Astrocyte of the hippocampus (primary cell): ENCODE results near the gene KLF3.
A peak's percentile ranks its signal among the peaks of the same experiment; 100 is the strongest.

Source experiments
- DNase-seq: peaks from one replicate; pipeline ENCODE4 v3.0.0; 2011; ENCODE audit warnings: low read depth, low spot score

Gene KLF3

GRCh38 chr4:38673130-38673978, 9.4 kb downstream of the KLF3 start:
- no peak for DNase-seq

GRCh38 chr4:38674258-38675144, 10.5 kb downstream of the KLF3 start:
- DNase-seq, result no peak

DNA sequence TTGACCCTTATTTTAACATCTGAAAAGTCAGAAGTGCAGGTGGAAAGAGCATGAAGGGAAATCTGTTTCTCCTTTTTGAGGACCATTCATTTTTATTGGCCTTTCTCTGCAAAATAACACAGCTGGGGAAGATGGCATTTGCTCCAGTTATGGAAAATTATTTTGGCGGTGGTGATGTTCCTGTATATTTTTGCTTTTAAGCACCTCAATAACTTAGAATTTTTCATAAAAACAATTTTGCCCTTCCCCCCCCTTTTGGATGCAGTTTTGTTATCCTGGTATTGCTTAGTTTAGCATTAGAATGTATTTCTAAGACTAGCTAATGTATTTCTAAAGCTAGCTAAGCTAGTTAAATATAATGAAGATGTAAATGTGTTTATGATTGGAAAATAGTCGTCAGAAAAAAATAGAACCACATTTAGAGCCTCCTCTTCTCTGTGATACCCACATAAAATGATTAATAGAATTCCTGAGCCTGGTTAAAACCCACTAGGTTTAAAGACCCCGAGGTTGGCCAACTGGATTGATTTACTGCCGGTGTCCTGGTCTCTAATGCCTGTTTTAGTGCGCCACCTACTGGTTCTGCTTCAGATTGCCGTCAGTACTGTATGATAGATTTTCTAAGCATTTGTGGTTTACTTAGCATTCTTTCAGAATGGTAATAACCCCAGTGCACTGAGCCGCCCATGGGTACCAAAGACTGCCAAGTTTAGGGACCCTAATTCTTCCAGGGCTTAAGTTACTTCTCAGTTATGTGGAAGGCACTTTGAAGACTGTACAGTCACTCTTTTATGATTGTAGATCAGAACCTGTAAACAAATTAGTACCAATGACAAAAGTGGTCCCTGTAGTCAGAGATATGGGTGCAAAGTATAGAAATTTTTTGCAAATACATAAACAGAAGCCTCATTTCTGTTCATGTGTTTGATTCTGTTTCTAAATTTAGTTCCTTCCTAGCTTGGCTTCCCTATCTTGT, 11.4 kb downstream of the KLF3 start:
- DNase-seq, result peak; percentile 95

DNA sequence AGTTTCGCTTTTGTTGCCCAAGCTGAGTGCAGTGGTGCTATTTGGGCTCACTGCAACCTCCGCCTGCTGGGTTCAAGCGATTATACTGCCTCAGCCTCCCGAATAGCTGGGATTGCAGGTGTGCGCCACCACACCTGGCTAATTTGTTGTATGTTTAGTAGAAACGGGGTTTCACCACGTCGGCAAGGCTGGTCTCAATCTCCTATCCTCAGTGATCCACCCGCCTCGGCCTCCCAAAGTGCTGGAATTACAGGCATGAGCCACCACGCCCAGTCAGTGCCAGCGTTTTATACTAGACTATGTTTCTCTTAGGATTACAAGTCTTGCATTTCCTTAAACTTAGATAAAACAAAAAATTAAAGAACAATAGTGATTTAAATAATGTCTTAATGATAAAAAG, 13.0 kb downstream of the KLF3 start:
- no peak for DNase-seq

- no peak for DNase-seq
Measured at GRCh38 chr4:38677441-38677840, 13.4 kb downstream of the KLF3 start.

GRCh38 chr4:38678078-38678477, 14.1 kb downstream of the KLF3 start:
- DNase-seq, result peak; percentile 88

DNA sequence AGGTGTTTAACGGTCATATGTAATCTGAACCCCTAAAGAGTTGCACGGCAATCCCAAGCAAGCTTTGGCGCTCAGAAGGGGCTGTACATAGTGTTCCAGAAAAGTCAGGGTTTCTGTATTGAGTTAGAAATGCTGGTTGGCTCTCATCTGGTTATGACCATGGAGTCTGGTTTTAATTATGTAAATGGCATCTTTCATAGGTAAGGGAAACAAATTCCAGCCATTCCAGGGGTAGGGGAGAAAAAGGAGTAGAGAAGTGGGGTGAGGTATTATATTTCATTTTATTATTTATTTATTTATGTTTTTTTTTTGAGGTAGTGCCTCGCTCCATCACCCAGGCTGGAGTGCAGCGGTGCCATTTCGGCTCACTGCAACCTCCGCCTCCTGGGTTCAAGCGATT, 15.9 kb downstream of the KLF3 start:
- no peak for DNase-seq

GRCh38 chr4:38681281-38681991, 17.4 kb downstream of the KLF3 start:
- peak; percentile 70 for DNase-seq

- DNase-seq, result no peak
Measured at GRCh38 chr4:38682336-38682735, 18.3 kb downstream of the KLF3 start.

- no peak for DNase-seq
Measured at GRCh38 chr4:38683276-38683675, 19.3 kb downstream of the KLF3 start.

DNA sequence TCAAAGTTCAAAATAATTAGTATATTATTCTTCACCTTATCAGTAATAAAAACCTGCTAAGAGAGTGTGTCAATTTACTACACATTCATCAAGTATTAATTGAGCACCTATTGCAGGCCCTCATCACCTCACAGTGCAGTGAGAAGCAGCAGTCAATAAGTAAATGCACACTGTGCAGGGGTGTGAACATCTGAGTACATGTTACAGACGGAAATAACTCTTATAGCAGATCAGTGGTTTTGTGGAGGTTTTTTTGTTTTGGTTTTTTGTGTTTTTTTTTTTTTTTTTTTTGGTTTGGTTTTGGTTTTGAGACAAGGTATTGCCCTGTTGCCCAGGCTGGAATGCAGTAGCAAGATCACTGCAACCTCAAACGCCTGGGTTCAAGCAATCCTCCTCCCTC, 20.3 kb downstream of the KLF3 start:
- DNase-seq, result no peak

GRCh38 chr4:38684951-38685844, 21.2 kb downstream of the KLF3 start:
- no peak for DNase-seq

- no peak for DNase-seq
Measured at GRCh38 chr4:38686682-38687081, 22.7 kb downstream of the KLF3 start.

DNA sequence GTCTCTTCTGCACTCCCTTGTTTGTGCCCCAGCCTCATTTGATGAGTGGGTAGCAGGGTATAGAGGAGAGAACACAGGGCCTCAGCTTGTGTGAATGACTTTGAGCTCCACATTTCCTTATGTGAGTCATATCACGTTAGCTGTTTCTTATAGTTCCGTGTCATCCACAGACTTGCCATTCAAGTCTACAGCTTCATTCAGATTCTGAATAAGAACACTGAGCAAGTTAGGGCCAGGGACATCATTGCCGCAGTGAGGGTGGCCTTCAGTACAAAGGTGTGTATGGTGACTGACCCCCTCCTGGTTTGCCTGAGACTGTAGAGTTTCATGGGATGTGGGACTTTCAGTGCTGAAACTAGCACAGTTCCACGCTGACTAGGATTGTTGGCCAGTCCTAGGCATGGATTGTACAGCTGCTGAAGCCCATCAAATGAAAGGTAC, 23.6 kb downstream of the KLF3 start:
- no peak for DNase-seq

DNA sequence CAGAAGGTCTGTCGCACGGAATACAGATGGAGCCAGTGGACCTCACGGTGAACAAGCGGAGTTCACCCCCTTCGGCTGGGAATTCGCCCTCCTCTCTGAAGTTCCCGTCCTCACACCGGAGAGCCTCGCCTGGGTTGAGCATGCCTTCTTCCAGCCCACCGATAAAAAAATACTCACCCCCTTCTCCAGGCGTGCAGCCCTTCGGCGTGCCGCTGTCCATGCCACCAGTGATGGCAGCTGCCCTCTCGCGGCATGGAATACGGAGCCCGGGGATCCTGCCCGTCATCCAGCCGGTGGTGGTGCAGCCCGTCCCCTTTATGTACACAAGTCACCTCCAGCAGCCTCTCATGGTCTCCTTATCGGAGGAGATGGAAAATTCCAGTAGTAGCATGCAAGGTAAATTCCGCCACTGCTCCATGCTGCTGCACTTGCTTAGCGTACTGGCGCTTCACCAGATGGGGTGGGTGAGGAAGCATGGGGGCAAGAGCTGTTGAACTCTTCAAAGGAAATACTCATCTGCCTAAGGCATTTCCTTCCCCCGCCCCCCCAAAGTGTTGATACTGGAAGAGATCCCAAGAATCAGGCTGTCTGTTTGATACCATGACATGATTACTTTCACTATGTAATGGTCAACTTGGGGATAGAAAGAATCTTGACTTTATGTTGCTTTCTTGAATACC, 24.8 kb downstream of the KLF3 start:
- DNase-seq, result no peak

- no peak for DNase-seq
Measured at GRCh38 chr4:38691251-38692008, 27.4 kb downstream of the KLF3 start.

GRCh38 chr4:38692421-38692820, 28.4 kb downstream of the KLF3 start:
- no peak for DNase-seq

- DNase-seq, result no peak
Measured at GRCh38 chr4:38693569-38693968, 29.6 kb downstream of the KLF3 start.
